ENCODE data around the gene CENPM.

- TF ChIP-seq MAX (IDR thresholded peaks at IDR 0.05) = no peak
- no peak for TF ChIP-seq RAD21 (IDR thresholded peaks at IDR 0.05; ENCODE audit: low read depth)
- no peak for TF ChIP-seq YY1 (IDR thresholded peaks at IDR 0.05; ENCODE audit: low read depth)
- no peak for TF ChIP-seq ZBTB7A (IDR thresholded peaks at IDR 0.05; ENCODE audit: low read depth)
- no peak for TF ChIP-seq CEBPB (IDR thresholded peaks at IDR 0.05)
- no peak for TF ChIP-seq TAF1 (IDR thresholded peaks at IDR 0.05; ENCODE audit: low read depth)
Measured at GRCh38 chr22:41913040-41913719, 33.8 kb downstream of the CENPM start.
